NB4 (cell line): ENCODE data around the gene ST14.

Experiments
- POLR2A ChIP-seq: IDR thresholded peaks from 2 replicates; pipeline ENCODE4 v1.6.1; 2011; ENCODE audit warnings: mild to moderate bottlenecking; ENCODE audit not compliant: insufficient read length; ENCODE audit errors: extremely low read depth
- TF ChIP-seq, protein P1 (sequence below): IDR thresholded peaks from one replicate; pipeline ENCODE4 v1.5.1; 2012; ENCODE audit warnings: low read depth, low read length

DNA sequence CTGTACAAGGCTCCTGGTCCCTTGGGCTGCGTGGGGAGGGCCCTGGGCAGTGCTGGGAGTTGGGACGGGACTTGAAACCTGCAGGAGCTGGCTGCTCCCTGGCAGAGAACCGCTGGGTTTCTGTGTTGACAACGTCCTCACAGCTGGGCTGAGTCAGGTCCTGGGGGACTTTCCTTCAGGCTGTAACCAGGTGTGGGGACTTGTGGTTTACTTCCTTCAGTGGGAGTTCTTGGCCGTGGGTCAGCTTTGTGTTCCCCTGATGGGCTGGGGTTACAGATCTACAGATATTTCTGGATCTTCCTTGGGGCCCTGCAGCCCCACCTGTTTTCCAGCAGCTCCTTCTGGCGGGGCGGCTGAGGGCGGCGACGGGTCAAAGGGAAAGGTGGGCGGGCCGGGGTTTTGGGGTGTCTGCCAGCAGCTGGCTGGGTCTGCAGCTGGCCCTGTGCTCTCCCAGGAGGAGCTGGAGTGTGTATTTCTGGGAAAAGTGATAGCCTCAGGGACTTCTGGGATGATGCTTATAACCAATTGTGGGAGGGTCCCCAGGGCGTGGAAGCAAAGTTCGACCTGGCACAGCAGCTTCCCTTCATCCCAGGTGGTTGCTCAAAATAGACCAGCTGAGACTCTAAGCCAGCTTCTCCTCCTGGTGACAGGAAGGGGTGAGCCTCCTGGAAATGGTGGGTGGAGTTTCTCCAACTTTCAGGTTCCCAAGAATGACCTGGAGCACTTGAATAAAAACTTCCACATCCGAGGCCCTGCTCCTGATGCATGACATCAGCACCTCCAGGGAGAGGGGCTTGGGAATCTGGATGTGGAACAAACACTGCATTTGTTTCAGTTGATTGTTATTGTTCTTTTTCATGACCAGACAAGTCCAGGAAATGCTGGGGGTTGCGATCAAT, 19.1 kb downstream of the ST14 start:
- TF ChIP-seq POLR2A, result no peak
- TF ChIP-seq, protein P1, sequence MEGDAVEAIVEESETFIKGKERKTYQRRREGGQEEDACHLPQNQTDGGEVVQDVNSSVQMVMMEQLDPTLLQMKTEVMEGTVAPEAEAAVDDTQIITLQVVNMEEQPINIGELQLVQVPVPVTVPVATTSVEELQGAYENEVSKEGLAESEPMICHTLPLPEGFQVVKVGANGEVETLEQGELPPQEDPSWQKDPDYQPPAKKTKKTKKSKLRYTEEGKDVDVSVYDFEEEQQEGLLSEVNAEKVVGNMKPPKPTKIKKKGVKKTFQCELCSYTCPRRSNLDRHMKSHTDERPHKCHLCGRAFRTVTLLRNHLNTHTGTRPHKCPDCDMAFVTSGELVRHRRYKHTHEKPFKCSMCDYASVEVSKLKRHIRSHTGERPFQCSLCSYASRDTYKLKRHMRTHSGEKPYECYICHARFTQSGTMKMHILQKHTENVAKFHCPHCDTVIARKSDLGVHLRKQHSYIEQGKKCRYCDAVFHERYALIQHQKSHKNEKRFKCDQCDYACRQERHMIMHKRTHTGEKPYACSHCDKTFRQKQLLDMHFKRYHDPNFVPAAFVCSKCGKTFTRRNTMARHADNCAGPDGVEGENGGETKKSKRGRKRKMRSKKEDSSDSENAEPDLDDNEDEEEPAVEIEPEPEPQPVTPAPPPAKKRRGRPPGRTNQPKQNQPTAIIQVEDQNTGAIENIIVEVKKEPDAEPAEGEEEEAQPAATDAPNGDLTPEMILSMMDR, result no peak
